GM18517 (cell line): ENCODE measurements around the gene LPAR1.
A peak's percentile ranks its signal among the peaks of the same experiment; 100 is the strongest.
"Not testable (repeated sequence)": the region's sequence is repeated elsewhere in the genome, so short reads cannot be mapped to it uniquely, and the experiment has no call there.

Source experiments
- ATAC-seq: cut with Tn5 transposase; IDR thresholded peaks from one replicate; pipeline ENCODE4 v1.9.1; 2021; ENCODE audit warnings: mild to moderate bottlenecking, moderate library complexity; ENCODE audit not compliant: unreplicated experiment

Gene LPAR1

DNA sequence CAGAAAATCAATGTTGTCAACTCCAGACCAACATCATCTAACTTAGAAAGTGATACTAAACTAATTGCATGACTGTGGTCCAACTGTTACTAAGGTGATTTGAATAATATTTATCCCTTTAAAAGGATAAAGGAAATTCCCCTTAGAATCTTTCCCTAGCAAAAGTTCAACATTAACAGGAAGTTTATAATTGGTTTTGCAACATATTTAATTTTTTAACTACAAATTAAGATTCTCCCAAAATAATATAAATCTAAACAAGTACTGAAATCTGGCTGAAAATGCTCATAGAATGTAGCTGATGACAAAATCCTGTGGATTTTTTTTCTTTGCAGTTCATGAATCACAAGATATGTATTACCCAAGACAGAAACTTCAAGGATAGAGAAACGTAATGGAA lies 151.4 kb downstream of the LPAR1 start:
- no peak for ATAC-seq

DNA sequence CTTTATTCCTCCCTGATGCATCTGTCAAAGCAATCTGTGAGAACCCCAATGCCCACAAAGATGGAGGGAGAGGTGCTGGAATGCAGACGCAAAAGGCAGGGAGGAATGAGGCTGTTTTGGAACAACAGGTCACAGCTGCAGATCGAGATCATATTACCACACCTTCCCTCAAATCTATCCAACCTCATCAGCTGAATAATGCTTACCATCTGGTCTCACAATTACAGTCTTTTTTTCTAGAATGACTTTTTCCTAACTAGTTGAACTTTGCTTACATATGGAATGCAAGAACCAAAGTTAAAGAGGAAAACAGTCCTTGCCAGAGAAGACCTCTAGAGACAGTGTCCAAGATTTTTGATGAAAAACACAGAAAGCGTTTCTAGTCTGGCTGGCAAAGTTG lies 158.1 kb downstream of the LPAR1 start:
- ATAC-seq: no peak

DNA sequence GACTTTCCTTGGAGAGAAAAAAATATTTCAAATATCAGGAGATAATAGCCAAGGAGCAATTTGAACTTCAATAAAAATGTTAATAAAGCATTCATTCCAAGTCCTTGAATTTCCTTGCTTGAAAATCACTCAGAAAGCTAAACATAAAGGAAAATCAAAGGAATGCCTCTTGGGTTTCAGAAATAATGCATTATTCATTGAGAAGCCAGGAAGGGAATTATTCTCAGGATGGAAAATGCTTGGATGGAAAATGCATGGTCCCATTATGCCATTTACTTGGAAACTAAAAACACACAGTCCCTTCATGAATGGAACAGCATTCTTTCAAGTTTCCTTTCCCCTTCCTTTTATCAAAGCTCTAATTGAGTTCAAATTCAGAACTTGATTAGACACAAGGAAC lies 160.9 kb downstream of the LPAR1 start:
- no peak for ATAC-seq

DNA sequence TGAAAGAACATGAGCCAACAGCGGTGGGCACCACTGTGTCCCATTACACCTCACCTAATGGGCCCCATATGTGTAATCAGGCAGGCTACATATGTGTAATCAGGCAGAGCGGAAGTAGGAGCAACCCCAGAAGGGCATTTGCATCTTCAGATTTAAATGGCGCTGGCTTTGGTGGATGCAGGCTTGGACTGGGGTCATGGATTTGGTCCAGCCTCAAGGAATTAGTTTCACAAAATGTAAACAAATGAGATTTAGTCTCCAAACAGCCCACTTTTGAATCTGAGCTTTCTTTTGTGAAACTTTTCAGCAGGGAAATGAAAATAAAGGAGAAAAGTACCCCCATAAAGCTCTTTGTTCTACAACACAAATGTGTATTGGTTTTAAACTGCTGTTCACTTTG lies 161.3 kb downstream of the LPAR1 start:
- no peak for ATAC-seq

DNA sequence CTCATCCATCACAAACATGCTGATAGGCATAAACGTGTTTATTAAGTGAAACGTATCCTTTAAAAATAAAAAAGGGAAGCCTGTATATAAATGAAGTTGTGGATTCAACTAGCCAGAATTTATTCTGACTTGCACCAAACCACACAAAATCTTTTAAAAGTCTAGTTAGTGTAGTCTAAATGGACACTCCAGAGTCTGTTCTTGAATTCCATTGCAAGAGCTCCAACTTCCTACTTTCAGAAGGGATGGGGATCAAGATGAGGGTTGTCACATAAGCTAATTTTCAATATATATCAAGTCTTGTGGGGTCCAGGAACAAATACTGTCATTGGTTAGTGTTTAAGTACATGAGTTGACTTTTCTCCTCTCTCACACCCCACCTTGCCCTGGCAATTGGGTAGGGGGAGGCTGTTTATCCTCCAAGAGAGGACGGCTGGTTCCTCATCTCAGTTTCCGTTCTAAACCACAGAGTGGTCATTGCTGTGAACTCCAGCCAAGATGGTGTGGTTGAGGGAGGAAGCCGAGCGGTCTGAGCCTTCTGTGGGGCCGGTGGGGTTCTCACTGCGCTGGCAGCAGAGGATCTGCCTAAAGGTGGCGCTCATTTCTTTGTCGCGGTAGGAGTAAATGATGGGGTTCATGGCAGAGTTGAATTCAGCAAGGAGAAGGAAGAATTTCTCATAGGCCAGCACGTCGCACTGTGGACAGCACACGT lies 163.2 kb downstream of the LPAR1 start:
- peak; percentile 80 for ATAC-seq

DNA sequence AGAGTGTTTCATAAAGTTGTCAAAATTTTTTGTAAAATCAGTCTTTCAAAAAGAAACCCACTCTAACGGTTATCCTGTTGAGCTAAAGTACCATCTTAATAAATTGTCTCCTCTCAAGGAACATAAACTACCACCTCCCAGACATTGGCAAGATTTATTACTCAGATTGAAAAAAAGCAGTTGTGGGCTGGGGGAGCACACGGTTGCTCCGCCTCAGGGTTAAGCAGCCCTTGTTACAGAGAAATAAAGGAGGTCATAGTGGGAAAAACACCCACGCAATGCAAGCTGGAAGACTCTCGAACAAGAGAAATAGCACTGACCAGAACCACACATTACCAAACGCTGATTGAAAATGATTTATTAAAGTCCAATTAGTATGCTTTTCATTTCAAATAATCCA lies 165.3 kb downstream of the LPAR1 start:
- no peak for ATAC-seq

DNA sequence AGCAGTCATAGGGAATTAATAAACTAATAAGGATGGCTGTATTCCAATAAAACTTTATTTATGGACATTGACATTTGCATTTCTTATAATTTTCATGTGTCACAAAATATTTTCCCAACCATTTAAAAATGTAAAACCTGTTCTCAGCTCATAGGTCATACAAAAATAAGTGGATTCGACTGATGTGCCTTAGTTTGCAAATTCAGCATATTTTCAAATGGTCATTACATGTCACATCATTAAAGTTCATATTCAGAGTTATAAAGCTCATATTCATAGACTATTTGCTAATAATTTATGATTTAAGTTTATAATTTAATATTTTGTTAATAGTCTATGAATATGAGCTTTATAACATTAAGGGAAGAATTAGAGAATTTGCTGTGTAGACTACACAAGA lies 166.5 kb downstream of the LPAR1 start:
- no peak for ATAC-seq

DNA sequence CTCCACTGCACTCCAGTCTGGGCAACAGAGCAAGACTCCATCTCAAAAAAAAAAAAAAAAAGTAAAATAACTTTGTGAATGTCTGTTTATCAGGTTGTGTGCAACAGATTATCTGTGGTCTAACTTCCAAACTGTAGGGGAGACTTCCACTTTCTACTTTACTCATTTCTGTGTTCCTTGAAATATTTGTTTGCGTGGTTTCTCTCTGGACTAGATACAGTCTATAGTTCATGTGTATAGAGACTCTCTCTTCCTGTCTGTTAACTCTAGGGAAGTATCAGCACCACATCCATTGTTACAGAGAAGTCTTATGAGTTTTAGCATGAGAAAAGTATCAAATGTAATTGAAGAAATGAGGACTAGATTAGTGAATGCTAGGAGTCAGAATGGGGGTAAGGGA lies 168.3 kb downstream of the LPAR1 start:
- ATAC-seq: no peak

DNA sequence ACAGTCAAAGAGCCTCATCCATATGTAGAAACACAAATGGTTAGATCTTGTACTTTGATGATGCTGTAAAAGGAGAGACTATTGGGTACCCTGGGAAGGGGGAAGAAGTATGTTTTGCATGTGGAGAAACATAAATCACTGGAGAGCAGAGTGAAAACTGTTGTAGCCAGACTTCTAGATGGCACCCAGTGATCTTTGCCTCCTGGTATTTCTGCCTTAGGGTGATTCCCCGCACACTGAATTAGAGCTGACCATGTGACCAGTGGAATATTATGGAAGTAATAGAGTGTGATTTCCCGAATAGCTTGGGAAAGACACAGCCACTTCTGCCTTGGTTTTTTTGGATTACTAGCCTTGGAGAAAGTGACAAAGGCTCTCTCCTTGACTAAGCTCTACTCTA lies 174.3 kb downstream of the LPAR1 start:
- ATAC-seq: no peak

DNA sequence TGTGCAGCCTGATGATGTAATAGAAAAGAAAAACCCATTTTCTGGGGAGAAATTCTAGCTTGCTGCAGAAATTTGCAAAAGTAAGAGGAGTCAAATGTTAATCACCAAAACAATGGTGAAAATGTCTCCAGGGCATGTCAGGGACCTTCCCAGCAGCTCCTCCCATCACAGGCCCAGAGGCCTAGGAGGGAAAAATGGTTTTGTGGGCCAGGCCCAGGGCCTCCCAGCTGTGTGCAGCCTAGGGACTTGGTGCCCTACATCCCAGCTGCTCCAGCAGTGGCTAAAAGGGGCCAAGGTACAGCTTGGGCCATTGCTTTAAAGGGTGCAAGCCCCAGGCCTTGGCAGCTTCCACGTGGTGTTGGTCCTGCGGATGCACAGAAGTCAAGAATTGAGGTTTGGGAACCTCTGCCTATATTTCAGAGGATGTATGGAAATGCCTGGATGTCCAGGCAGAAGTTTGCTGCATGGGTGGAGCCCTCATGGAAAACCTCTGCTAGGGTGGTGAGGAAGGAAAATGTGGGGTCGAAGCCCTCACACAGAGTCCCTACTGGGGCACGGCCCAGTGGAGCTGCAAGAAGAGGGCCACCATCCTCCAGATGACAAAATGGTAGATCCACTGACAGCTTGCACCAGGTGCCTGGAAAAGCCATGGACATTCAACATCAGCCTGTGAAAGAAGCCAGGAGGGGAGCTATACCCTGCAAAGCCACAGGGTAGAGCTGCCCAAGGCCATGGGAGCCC lies 176.7 kb downstream of the LPAR1 start:
- ATAC-seq: not testable (repeated sequence)

DNA sequence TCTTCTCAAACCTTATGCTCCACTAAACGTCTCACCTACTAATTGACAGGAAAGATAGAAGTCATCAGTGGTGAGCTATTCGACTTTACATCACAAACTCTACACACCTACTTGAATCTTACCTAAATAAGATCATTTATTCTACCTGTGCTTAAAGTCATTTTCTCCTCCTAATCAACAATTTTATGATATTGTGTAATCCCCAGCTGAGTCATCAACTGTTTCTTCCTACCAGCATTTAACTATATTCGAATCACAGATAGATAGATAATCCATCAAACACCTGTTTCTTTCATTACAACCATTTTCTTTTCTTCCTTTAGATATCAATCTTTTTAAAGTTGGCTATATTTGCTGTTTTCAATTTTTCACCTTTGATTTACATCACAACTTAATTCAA lies 181.5 kb downstream of the LPAR1 start:
- no peak for ATAC-seq

DNA sequence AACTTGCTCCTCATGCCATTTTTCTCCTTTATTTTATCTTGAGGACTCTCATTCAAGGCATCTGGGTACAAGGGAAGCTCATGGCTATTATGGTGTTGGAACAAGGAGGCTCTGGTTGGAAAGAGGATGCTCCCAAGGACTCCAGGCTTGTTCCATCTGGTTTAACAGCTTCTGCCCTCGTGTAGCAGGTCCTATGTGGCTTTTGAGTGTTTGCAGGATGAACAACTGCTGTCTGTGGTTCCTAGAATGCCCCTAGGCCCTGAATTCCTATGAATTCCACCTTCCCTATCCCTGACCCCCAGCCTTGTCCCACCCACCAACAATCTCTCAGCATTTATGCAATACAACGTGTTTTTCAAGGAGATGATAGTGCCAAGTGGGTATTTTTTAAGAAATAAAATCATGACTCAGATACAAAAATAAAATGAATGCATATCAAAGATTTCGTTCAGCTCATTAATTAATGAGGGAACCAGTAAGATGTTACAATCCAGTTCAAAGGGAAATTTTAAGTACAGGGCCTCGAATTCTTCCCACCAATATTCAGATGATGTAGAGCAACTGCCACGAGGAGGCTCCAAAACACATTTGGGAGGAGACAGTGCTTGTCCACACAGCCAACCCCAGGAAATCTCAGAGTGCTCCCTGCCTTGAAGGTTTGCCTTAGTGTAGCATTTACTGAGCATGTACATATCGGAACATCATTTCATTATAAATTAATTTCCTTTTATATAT lies 187.7 kb downstream of the LPAR1 start:
- no peak for ATAC-seq

DNA sequence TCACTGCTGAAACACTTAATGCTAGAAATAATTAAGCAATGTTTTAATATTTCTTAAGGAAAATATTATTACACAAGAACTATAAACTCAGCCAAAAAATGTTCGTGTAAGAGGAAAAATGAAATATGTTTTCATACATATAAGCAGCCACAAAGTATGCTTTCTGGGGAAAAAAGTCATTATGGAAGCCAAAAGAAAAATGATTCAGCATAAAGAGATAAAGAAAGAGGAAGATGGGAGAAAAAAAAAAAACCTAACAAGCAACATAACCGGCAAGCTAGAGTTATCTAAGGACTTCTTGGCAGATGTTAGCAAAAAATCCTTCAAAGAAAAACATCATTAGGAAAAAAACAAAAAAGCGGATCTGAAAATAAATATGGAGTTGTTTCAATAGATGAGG lies 190.6 kb downstream of the LPAR1 start:
- ATAC-seq: no peak

DNA sequence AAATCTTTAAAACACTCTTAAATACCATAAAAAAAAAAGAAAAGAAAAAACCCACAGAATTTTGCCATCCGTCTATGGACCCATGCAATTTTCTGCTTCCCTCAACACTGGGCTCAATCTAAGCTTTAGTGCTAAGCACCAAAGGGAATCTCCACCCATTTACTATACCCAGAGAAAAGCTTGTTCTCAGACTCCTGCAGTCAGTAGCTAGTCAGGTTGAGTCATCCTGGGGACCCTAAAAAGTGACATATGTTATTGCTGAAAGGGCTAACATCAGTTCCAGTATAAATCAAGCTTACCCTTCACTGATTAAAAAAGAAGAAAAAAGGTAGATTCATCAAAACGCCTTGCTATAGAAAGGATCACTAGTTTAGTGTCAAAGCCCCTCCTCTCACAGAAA lies 192.1 kb downstream of the LPAR1 start:
- no peak for ATAC-seq

DNA sequence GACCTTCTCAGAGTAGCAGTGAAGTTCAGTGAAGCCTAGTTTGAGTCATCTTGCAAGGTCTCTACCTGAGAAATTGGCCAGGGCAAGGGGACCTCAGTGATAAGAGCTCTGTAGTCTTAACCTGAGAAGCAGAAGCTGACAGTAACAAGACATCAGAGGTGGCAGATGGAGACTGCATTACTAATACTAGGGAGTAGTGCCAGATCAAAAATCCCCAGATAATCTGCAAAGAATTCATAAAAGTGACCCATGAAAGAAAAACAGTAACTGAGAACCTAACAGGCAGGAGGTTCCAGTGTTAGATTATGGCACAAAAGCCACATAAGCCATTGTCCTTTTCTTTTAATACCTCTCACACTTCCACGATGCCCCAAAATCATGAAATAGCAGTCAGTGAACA lies 194.1 kb downstream of the LPAR1 start:
- ATAC-seq: no peak

DNA sequence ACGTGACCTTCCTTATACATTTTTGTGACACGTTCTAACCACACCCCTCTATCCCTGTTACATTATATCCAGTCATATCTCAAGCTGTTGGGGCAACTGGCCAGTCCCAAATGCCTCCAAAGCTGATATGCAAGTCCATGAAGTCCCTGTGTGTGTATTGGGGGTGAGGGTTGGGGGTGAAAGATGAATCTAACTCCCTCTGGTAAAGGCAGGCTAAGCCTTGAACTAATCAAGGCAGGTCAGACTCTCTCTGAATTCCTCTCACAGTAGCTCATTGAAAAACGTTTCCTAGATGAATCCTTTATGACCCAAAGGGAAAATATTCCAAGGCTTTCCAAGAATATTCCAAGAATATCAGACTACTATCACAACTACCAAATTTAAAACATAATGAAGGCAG lies 195.3 kb downstream of the LPAR1 start:
- no peak for ATAC-seq

DNA sequence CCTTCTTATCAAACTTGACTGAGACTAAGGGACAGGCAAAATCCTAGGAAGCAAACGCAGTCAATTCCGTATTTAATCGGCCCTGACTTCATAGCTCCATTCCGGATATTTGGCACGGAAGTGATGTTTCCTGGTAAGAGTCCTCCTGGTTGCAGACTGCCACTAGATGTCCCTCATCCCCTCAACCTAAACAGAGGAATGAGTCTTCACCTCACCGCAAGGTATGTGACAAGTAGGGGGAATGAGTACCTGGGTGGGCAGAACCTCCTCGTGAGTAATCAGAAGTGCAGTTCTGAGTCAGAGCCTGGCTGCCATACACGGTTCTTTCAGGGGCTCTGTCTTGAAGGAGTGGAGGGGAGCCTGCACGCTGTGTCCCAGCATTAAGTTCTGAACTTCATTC lies 196.1 kb downstream of the LPAR1 start:
- ATAC-seq: no peak

DNA sequence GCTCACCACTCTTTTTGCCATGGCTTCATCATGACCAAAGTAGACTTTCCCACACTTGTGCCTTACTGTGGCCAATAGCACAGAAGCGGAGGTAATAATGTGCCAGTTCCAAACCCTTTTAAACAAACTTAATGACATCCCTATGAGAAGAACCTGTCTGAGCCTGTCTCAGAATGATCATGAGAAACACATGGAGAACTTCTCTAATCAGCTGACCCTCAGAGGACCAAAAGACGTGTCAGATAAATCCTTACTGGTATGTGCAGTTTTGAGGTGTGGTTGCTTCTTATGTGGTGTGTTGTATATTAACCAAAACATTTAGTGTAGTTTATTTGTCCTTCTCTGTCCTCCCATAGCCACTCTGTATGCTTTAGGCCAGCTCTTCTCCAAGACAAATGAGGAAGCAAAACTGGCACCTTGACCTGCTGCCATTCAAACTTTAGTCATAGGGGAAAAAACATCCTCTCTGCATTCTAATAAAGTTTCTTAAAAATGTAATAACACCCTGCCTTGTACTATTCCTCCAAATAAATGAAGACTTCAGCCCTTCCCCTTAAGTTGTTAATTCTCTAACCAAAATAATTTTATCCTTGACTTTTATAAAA lies 200.8 kb downstream of the LPAR1 start:
- ATAC-seq: peak; percentile 73

DNA sequence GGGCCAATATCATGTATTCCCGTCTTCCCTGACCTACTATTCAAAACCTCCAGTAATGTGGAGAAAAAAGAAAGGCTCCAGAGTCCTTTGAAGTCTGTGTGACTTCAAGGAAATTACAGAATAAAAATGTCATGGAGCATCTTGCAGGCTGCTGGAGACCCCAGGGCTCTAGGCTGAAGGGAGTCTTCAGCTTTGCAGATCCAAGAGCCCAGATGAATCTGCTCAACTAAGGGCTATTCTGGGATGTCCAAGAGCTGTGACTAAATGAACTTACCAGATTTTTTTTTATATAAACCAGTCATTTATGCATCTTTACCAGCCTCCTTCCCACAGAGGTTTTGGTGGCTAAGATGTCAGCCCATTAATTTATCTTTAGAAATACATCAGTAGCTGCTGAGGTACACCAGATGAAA lies 202.4 kb downstream of the LPAR1 start:
- ATAC-seq: no peak

DNA sequence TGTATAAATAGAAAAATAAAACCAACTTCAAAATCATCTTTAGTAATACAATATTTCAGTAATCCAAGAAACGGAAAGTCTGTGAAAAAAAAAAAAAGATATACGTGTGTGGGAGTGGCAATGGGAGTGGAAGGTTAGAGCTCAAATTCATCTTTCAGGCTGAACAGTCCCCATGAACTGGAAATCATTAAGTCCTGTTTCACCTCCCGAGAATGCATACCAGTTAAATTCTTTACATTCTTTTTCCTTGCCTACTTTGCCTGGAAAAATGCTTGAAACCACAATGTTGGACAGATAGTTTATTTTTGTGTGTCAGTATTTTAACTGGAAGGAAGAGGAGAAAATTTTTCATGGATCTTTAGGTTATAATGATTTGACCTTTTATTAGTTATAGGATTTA lies 202.9 kb downstream of the LPAR1 start:
- no peak for ATAC-seq

DNA sequence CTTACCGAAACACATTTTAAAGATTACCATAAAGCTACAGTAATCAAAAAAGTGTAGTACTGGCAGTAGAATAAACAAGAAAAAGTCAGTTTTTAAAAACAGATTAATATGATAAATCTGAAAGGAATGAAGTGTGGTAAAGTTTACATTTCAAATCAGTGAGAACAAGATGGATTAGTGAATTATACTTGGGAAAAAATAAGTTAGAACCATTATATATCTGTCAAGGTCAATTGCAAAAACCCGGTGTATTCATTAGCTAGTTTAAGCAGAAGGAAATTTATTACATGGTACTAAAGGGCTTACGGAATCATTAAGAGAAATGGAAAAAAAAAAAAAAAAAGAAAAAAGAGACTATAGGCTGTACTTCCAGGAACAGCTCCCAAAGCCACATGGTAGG lies 205.3 kb downstream of the LPAR1 start:
- ATAC-seq: no peak

DNA sequence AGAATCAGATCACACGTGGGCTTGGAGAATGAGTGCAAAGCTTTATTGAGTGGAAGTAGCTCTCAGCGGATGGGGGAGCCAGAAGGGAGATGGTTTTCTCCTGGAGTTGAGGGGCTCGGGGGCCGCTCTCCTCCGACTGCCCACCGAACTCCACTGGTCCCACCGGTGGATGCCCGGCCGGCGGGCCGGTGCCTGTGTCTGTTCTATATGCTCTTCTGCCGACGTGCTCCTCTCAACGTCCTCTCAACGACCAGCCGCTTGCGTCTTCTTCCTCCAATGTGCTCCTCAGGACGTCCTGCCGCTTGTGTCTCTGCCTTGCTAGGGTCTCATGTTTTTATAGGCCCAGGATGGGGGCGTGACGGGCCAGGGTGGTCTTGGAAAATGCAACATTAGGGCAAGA lies 207.8 kb downstream of the LPAR1 start:
- ATAC-seq: no peak
